Hippocampal formation (tissue), 2 donors: Measurements from ENCODE around the gene PBX3.
A peak's percentile ranks its signal among the peaks of the same experiment; 100 is the strongest.

ENCODE experiments used
- DNase-seq, 2 donors: peaks; one replicate each; lab custom pipeline; 2025; lab: John Stamatoyannopoulos, UW

Gene PBX3

DNA sequence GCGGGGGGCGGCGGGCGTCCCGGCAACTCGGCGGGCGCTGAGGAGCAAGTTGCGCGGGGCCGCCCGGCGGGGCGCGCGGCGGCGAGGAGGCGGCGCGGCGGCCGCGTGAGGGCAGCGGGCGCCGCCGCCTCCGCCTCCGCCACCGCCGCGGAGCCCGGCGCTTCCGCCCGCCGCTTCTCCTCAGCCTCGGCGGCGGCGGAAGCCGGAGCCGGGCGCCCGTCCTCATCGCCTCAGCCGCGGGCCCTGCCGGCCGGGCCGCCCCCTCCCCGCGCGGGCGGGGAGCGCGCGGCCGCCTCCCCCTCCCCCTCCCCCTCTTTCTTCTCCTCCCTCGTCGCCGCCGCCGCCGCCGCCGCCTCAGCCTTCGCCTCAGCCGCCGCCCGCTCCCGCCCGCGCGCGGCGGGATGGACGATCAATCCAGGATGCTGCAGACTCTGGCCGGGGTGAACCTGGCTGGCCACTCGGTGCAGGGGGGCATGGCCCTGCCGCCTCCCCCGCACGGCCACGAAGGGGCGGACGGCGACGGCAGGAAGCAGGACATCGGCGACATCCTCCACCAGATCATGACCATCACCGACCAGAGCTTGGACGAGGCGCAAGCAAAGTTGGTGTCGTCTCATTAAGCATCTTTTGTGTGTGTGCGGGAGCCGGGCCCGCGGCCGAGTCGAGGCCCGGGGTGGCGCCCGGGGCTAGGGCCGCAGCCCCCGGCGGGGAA, at the start of gene PBX3:
Gene PBX3 (plus strand): TSS at position 321 of the 712 bp plus-strand sequence.
- DNase-seq, result peak in 1 of 2 donors; percentile 26

DNA sequence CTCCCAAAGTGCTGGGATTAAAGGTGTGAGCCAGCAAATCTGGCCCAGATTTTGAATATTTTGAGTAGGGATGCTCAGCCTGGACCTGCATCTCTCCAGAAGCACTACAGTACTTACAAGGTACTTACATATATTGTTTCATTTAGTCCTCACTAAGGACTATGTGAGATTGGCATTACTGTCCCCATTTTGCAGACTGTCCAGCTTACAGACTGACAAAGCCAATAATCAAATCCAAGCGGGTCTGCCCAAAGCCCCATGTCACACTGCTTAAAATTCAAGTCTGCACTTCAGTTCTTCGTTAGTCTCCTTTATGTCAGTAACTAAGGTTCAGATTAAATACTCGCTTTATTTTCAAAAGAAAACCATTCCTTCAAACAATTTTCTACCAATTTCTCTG, 47.3 kb upstream of the PBX3 start:
- no peak for DNase-seq

GRCh38 chr9:125700791-125701190, 46.4 kb upstream of the PBX3 start:
- DNase-seq, result no peak

- no peak for DNase-seq
Measured at GRCh38 chr9:125701351-125701750, 45.8 kb upstream of the PBX3 start.

DNA sequence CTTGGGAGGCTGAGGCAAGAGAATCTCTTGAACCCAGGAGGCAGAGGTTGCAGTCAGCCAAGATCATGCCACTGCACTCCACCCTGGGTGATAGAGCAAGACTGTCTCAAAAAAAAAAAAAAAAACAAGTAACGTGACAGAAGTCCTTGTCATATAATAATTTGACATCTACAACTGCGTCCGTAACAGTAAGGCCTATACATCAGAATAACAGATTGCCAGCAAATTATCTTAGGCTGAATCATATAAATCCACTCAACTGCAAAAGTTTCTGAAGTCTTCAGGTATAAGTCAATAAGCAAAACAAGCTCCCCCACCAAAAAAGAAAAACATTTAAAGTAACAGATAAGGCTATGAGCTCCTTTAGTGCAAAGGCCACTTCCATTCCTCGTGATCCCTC, 43.5 kb upstream of the PBX3 start:
- no peak for DNase-seq

DNA sequence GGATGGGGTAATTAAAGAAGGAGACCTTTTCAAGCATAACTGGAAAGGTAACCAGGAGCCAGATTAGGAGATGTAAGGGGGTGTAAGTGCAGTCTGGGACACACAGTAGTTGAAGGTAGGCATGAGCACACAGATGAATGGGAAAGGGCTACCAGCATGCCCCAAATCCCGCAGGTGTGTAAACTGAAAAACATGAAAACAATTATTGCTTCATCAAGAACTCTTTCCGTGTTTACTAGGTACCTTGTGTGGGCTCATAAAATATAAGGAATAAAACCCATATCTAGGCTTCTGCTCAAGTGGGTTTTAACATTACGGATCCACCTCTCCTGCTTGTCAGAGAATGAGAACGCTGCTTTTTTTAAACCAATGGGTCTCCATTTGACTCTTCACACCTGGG, 41.3 kb upstream of the PBX3 start:
- DNase-seq, result no peak

- peak; percentile 91 to 95 for DNase-seq
Measured at GRCh38 chr9:125706651-125707471, 40.3 kb upstream of the PBX3 start, which contains the start of gene MAPKAP1. Gene MAPKAP1 (minus strand): TSS chr9:125707208. CDS start chr9:125672574, 34,634 bp downstream.

- no peak for DNase-seq
Measured at GRCh38 chr9:125707472-125707804, 39.7 kb upstream of the PBX3 start.

GRCh38 chr9:125726456-125727132, 20.6 kb upstream of the PBX3 start:
- DNase-seq, result no peak

- no peak for DNase-seq
Measured at GRCh38 chr9:125730168-125730567, 17.0 kb upstream of the PBX3 start.

GRCh38 chr9:125732562-125732961, 14.6 kb upstream of the PBX3 start:
- DNase-seq, result no peak

DNA sequence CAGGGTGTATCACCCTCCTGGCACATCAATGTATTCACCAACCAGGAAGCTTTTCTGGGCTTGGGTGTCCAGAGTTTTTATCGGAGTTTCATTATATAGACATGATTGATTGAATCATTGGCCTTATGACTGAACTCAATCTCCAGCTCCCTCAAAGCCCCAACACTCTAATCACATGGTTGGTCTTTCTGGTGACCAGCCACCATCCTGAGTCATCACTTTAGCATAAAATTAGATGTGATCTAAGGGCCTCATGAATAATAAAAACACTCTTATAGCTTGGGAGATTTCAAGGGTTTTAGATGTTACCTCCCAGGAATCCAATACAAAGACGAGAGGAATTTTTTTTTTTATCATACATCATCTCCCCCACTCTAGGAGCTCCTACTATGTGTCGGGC, 7.7 kb upstream of the PBX3 start:
- no peak for DNase-seq

GRCh38 chr9:125742657-125743056, 4.5 kb upstream of the PBX3 start:
- no peak for DNase-seq

GRCh38 chr9:125743682-125744428, 3.3 kb upstream of the PBX3 start:
- no peak for DNase-seq

DNA sequence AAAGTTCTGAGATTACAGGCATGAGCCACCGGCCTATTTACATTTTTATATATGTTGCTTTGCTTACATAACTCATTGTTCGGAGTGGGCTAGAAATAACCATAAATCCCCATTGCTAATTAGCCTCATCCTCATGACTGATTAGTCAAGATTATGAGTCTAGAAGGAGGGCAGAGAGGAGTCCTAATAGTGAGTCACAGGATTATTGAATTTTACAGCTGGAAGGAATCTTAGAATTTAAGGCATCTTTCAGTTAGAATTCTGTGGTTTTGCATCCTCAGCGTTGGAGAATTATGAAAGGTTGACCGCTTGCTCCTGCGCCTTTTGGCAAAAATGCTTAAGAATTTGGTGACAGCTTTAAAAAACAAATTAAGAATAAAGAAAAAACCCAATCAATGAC, 2.6 kb upstream of the PBX3 start:
- DNase-seq, result no peak

GRCh38 chr9:125745018-125745417, 2.2 kb upstream of the PBX3 start:
- DNase-seq, result no peak

DNA sequence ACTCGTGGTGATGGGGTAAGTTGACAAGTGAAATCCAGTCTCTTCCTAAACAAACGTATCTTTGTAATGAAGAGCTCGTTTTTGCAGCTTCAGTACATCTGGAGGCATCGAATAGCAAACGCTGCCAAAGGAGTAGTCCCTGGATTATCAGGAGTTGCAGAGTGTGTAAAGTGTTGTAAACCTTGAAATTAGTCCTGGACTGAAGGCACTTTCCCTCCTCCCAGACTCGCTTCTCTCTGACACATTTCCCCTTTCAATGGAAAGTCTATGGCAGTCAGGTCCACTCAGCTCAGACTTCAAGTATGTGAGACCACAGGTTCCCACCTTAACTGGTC, 1.5 kb upstream of the PBX3 start:
- no peak for DNase-seq

GRCh38 chr9:125746017-125746773, 978 bp upstream of the PBX3 start:
- peak; percentile 91 to 94 for DNase-seq

- no peak for DNase-seq
Measured at GRCh38 chr9:125746774-125747052, 460 bp upstream of the PBX3 start.

GRCh38 chr9:125747765-125748445, 732 bp downstream of the PBX3 start:
- DNase-seq, result peak in 1 of 2 donors; percentile 4

GRCh38 chr9:125748446-125749099, 1.4 kb downstream of the PBX3 start:
- DNase-seq, result no peak
